GM21737 (cell line): Measurements from ENCODE around the gene TBCD.
"Not testable (repeated sequence)": the region's sequence is repeated elsewhere in the genome, so short reads cannot be mapped to it uniquely, and the experiment has no call there.

Source experiments
- ATAC-seq: cut with Tn5 transposase; IDR thresholded peaks from one replicate; pipeline ENCODE4 v1.9.1; 2021; ENCODE audit warnings: mild to moderate bottlenecking, moderate library complexity; ENCODE audit not compliant: unreplicated experiment

Gene TBCD

DNA sequence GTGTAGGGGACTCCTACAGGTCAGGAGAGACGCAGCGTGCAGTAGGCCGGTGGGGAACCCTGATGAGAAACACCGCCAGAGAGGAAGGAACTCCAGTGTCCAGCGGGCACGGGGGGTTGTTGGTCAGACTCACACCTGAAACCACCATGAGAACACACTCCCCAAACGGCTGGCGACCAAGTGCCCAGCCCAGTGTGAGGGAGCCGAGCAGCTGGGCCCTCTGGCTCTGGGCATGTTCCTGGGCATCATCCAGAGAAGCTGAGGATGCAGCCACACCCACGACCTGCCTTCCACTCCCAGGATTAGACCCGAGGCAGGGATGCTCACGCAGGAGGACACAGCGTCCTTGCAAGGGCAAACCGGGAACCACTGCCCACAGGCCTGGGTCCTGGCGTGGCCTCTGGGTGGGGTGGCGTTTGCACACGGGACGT is 196.2 kb downstream of the TBCD start:
- no peak for ATAC-seq

DNA sequence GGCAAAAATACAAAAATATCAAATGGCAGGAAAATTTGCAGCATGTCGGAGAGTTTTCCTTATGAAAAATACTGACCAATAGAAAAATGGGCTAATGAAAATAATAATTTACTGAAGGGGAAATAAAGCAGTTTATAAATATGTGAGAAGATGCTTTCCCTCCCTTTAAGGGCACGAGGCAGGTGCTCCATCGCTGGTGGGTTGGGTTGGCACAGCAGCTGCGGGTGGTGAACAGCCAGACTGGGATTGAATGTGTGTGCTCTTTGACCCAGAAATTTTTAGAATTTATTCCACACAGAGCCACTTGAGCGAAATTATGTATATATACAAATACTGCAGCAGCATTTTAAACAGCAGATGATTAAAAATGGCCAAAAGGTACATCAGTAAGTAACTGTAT is 197.1 kb downstream of the TBCD start:
- no peak for ATAC-seq

DNA sequence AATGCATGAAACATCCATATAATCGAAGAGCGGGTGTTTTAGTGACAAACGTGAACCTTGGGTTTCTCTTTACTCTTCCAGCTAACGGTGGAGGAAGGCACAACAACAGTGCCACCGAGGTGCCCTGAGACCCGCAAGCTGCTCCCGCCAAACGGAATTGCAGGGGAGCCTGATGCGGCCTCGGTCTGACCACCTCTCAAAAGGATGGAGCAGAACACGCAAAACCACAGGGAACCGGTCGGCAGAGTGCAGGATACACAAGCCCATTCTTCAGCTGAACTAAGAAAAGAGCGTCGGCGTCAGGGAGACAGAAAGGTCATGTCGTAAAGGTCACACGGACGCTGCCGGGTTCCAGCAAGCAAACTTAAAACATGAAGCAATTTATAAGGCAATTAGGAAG is 197.5 kb downstream of the TBCD start:
- ATAC-seq = no peak

DNA sequence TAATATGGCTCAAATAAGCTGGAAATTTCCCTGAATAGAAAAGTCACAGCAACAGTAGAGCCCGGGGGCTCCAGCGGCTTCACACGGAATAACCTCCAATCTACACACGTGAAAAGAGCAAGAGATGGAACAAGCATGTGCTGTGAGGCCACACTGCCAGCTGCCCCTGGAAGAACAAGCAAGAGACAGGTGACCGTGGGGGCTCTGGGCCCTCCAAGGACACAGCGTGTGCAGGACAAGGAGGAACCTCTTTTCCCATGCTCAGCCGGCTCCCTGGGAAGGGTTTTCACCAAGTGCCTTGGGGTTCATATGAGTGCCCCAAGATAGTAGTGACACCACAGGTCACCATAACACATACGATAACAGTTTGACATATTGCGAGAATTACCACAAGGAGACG is 198.1 kb downstream of the TBCD start:
- ATAC-seq = no peak

DNA sequence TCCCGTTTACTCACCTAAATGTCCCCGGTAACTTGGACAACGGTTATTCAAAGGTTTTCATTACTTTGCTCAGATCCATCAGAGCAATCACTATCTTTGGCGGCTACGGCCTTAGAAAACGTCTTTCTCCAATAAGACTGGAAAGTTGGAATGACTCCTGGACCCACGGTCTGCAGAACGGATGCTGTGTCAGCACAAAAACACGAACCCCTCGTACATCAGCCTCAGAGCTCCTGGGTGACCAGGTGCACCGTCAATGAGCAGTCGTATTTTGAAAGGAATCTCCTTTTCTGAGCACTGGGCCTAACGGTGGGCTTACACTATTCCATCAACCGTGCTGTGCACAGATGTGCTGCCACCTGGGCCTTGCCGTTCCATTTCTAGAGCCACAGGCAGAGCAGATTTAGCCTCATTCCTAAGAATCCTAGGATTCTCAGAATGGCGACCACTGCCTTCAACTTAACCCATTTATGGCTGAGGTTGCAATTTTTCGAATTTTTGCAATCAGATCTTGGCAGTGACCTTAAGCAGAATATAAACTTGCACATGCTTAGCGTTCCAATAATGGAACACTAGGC is 198.7 kb downstream of the TBCD start:
- no peak for ATAC-seq

DNA sequence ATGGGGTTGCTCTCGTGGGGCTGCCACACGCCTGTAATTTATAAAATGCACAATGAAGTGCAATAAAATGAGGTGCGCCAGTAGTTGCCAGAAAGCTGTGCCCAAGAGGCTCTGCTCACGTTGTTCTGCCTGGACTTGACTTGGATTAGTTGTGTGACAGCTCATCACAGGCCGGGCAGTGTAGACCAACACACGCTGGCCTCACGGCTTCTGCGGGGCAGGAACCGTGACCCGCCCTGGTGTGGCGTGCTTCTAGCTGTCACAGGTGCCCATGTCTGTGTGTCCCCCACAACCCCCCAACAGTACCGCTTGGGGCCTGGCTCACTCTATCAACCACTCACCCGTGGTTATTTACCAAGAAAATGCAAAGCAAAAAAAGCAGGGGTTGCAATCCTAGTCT is 200.2 kb downstream of the TBCD start:
- ATAC-seq = no peak

DNA sequence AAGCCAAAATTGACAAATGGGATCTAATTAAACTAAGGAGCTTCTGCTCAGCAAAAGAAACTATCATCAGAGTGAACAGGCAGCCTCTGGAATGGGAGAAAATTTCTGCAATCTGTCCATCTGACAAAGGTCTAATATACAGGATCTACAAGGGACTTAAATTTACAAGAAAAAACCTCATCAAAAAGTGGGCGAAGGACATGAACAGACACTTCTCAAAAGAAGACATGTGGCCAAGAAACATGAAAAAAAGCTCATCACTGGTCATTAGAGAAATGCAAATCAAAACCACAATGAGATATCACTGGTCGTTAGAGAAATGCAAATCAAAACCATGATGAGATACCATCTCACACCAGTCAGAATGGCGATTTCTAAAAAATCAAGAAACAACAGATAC is 203.2 kb downstream of the TBCD start:
- not testable (repeated sequence) for ATAC-seq

DNA sequence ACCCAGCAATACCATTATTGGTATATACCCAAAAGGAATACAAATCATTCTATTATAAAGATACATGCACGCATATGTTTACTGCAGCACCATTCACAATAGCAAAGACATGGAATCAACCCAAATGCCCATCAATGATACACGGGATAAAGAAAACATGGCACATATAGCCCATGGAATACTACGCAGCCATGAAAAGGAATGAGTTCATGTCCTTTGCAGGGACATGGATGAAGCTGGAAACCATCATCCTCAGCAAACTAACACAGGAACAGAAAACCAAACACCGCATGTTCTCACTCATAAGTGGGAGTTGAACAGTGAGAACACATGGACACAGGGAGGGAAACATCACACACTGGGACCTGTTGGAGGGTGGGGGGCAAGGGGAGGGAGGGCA is 203.8 kb downstream of the TBCD start:
- not testable (repeated sequence) for ATAC-seq

DNA sequence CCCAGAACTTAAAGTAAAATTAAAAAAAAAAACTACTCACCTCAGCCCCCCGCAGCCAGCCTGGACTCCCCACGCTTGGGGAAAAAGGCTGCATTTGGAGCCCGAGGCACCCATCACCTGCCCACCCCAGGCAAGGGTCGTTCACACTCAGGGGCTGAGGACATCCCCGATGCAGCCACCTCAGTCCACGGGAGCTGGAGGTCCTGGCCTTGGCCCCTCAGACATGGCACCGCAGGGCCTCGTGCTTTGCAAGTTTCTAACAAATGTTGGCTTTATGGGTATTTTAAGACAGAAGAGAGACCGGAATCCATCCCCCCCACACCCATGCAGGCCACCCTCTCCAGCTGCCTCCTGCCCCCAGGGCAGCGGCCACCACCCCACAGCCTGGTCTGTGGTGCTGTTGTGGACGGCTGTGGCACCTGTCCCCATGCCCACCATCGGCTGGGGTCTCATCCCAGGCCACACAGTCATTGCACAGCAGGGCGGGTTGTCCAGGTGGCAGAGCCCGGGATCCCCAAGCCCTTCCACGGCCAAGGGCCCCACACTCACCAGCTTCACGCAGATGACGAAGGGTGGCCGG is 204.4 kb downstream of the TBCD start:
- ATAC-seq = no peak

DNA sequence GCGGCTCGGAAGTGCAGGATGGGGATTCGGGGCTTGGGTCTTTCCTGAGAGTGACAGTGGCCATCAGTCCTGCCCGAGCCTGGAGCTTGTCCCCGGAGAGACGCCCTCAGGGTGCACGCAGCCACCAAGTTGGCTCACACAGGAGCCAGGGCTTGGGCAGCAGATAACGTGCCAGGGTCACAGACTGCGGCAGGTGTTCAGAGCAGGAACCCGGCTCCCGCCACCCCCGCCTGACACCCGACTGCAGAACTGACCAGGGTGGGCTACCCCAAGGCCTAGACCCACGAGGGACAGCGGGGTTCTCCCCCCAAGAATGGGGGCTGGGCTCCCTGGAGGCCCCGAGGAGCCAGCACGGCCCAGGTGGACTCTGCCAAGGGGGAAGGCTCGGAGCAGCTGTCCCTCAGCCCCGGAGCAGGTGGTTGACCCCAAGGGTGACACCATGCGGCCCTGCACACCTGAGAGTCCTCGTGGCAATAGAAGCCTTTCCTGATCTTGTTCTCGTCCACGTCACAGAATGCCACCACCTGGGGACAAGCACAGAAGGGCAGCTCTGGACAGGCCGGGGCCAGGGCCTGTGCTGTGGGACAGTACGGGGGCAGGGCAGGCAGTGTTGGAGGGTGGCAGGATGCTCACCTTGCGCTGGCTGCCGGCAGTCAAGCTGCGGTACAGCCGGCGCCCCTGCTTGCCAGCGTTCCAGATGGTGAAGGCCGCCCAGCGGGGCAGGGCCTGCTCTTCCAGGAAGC is 205.0 kb downstream of the TBCD start:
- ATAC-seq = no peak

DNA sequence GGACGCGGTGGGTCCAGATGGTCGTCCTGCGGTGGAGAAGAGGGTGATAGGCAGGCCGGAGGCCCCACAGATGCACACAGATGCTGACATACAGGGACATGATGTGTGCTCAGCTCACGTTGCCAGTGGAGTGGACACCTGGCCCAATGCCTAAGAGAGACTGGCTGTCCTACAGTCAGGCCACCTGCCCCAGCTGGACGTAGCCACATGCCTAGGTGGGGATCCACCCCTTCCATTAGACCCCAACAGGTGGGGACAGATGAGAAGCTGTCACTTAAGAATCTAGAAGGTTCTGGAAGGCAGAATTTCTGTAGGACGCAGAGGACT is 205.6 kb downstream of the TBCD start:
- ATAC-seq = no peak

DNA sequence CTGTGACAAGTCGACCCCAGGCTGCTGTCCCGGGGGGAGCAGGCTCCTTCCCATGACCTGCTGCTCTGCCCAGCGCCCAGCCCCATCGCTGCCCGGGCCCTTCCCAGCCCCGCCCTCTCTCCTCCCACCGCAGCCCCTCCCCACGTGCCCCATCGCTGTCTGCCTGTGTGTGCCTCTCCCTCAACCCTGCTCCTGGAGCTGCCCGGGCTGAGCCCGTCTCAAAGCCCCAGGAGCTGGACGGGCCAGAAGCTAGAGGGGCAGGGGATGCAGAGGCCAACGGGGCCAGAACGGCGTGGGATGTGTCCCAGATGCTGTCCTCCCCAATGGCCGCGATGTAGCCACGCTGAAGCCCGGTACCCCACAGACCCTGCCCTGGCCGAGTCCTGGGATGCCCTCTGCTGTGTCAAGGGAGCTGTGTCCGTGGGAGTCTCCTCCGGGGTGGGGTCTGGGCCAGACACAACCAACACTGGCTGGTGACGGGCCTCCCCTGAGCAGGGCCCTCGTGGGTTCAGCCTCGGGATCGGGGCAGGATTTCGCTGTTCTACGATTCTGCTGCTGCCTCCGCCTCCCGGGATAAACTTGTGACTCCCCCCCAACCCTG is 206.2 kb downstream of the TBCD start:
- ATAC-seq = no peak

DNA sequence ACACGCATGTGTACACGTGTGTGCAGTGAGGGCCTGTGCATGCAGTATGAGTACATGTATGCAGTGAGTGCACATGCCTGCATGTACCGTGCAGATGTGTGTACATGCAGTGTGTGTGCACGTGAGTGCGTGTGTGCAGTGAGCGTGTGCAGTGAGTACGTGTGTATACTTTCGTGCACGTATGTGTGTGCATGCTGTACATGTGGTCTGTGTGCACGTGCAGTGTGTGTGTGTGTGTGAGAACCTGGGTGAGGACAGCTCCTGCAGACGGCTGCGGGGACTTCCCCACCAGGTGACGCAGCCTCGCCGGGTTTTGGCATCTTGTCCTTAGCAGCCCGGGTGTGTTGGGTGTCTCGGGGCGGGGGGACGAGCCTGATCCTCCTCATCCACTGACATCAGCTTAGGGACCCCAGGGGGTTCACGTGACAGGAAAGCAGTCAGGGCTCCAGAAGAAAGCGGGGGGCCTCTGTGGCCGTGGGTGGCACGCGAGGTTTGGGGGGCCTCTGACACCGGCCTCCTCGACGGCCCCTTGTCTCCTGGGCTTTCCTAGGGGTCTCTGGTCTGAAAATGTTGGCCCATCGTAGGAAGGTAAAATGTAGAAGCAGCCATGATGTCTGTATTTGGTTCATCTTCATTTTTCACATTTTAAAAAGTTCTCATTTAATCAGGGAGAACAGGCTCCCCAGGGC is 207.5 kb downstream of the TBCD start:
- no peak for ATAC-seq

DNA sequence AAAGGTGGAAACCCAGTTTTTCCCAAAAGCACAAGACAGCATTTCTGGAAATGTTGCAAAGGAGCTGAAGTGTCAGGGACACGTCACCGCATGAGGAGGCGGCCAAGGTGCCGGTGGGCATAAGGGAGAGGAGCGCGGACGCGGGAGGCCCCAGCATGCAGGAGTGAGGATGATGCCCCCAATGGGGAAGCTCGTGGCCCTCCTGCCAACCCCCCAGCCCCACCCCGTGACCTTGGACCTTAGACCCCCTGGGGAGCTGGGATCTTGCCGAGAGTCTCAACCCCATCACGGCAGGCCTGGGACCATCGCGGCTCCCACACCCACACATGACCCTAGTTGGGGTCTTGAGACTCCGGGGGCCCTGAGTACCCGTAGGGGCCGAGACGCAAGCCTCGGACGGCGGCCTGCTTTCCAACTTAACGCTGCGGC is 208.1 kb downstream of the TBCD start:
- ATAC-seq = no peak

DNA sequence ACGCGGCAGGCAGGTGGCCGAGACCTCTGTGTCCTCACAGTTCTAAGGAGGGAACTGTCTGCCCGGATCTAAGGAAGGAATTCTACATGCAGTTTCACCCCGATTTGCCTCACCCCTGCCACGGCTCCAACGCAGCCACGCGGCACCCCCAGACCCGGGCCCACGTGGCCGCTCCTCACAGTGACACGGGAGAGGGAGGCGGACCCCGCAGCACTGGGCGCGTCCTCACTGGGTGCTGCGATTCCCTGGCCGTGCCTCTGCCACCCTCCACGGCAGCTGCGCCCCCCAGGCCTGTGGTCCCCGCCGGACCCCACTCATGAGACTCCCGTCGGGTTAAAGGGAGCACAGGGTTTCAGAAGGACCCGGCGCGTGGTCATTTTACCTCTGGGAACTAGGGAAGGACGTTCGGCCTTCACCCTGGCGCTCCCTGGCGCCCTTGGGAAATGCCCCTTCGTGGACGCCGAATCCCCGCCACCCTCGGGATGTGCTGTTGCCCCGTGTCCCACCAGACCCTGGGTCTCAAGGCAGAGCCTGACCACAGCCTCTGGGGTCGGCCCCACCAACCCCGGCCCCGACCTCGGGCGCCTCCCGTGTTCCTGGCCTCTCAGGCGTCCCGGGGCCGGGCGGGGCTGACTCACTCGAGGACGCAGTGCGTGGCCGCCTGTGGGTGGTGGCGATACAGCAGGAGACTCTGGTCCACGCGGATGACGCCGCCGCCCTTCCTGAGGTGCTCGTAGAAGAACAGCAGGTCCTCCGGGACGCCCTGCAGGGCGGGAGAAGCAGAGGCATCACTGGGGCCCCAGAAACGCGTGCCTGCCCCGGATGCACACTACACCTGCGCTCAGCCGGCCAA is 208.8 kb downstream of the TBCD start:
- ATAC-seq = no peak

DNA sequence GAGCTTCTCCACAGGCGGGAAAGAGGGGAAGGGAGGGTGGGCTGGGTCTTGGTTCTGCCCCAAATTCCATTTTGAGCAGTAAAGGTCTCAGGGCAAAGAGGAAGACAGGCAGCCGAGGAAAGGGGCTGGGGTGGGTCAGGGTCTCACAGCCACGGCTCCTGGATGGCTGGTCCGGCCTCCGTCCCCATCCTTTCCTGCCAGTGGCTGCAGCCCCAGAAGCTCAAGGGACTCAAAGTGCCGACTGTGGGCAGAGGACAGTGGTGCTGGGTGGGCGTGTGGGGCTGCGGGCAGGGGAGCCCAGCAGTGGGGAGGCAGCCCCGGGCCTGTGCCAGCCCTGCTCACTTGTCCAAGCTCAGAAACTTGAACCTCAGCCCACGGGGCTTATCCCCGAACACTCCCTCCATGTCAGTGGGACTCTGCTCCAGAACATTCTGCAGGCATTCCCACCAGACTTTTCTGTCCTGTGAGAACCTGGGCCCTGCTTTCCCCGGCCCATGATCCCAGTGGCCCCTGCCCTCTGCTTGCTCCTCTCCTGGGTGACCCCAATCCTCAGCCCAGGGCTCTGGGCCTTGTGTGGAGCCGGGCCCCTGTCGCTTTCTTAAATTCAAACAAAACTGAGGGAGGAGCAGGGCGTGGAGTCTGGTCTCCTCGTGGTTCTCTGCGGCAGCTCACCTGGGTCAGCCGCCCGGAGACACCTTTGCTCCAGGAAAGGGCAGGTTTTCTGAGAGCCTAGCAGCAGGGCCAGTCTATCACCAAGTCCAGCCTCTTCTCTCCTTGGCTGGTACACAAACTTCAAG is 209.7 kb downstream of the TBCD start:
- no peak for ATAC-seq

DNA sequence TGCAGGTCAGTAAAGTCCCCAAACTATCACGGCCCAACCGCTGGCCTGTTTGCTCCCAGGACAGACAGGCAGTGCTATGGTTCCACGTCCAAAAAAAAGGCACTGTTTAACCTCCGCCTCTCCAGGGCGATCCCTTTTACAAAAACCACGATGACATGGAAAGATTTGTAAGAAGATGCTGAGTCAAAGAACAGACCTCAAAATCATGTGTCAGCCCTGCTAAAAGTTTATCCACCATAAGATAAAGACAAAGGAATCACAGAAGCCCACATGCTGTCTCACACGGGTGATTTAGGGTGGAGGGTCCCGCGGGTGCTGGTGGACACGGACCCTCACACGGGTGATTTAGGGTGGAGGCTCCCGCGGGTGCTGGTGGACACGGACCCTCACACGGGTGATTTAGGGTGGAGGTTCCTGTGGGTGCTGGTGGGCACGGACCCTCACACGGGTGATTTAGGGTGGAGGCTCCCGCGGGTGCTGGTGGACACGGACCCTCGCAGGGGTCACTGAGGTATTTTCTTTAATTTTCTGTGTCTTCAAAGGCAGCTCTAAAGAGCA is 210.4 kb downstream of the TBCD start:
- no peak for ATAC-seq

DNA sequence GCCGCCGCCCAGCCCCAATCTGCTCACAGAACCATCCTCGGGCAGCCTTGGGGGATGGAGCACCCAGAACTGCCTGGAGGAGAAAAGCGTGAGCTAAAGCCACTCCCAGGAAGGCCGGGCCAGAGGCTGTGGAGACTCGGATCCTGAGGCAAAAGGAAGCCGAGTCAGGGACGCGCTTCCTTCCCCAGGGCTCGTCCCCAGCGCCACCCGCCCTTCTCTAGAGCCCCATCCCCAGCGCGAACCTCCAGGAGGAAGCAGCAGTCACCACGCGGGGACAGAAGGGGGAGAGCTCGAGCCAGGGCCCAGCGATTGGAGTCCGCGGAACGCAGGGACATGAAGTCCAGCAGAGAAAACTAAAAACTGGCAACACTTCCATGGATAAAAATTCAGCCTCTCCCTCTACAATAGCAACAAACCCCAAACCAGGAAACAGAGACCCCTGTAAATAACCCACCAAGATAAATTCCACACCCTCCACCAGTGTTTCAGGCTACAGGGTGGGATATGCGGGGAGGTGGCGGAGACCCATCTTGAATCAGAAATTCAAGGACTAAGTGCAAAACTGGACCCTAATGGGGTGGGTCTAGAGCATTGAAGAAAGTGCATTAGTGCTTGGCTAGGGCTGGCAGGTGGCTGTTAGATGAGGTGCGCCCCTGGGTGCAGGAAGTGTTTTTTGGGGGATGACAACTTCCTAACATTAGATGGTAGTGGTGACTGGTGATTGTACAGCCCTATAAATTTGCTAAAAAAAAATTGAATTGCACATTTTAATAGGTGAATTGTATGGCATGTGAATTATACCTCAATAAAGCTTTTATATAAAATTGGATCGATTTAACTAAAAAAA is 211.5 kb downstream of the TBCD start:
- no peak for ATAC-seq

DNA sequence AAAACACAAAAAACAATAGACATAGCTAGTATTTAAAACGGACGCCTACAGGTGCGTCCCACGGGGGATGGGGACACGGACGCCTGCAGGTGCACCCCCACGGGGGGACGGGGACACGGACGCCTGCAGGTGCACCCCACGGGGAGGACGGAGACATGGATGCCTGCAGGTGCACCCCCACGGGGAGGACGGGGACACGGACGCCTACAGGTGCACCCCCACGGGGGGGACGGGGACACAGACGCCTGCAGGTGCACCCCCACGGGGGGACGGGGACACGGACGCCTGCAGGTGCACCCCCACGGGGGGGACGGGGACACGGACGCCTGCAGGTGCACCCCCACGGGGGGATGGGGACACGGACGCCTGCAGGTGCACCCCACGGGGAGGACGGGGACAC is 212.6 kb downstream of the TBCD start:
- not testable (repeated sequence) for ATAC-seq
